ENCODE measurements around the gene NCBP3. TPM values are rescaled to one million over a fixed set of nuclear protein-coding genes. Genes with fewer than 3 reads are reported as not detected.
A peak's percentile ranks its signal among the peaks of the same experiment; 100 is the strongest.
"Not testable (repeated sequence)": the region's sequence is repeated elsewhere in the genome, so short reads cannot be mapped to it uniquely, and the experiment has no call there.

NCBP3 gene
- total and polyA plus RNA-seq, 8 donors, result 13.7 to 34.2 (median 15.4) TPM

DNA sequence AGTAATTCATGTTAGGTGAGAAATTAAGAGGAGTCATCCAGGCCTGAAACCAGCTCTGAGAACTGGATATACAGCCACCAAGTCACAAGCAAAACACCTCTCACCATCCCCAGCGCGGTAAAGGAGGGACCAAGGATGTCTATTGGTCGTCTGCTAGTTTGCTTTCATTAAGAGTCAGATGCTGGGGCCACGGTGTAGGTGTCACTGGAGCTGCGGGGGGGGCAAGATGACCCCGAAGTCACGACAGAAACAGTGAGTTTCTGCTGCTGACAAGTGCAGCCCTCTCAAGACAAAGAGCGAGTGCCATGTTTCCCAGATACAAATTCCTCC lies 790 bp downstream of the NCBP3 start:
- Histone ChIP-seq H3K27me3 (no peaks in the 10 kb centered on the region), H3K36me3 (peaks cover 0 to 10% (median 0%) of the 10 kb centered on the region in 3 donors), H3K4me1 (peaks cover 0 to 12% (median 3%) of the 10 kb centered on the region in 3 donors), H3K4me3 (peak overlapping the region; percentile 57 to 96 (median 92)), H3K27ac (peak overlapping the region; percentile 53 to 73 (median 67)), H3K9me3 (no peaks in the 10 kb centered on the region)
- no peak for FAIRE-seq
- ATAC-seq, result peak in 3 of 4 donors; percentile 0 to 7 (median 1)
- intact Hi-C loops (cut with DNase I), result no loop called here
- WGBS, 2 donors, result 0 to 1% methylated on average over 8 of the region's 8 CpGs
- no peak for DNase-seq
- TF ChIP-seq, protein P1, sequence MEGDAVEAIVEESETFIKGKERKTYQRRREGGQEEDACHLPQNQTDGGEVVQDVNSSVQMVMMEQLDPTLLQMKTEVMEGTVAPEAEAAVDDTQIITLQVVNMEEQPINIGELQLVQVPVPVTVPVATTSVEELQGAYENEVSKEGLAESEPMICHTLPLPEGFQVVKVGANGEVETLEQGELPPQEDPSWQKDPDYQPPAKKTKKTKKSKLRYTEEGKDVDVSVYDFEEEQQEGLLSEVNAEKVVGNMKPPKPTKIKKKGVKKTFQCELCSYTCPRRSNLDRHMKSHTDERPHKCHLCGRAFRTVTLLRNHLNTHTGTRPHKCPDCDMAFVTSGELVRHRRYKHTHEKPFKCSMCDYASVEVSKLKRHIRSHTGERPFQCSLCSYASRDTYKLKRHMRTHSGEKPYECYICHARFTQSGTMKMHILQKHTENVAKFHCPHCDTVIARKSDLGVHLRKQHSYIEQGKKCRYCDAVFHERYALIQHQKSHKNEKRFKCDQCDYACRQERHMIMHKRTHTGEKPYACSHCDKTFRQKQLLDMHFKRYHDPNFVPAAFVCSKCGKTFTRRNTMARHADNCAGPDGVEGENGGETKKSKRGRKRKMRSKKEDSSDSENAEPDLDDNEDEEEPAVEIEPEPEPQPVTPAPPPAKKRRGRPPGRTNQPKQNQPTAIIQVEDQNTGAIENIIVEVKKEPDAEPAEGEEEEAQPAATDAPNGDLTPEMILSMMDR (IDR thresholded peaks at IDR 0.05), result no peak

DNA sequence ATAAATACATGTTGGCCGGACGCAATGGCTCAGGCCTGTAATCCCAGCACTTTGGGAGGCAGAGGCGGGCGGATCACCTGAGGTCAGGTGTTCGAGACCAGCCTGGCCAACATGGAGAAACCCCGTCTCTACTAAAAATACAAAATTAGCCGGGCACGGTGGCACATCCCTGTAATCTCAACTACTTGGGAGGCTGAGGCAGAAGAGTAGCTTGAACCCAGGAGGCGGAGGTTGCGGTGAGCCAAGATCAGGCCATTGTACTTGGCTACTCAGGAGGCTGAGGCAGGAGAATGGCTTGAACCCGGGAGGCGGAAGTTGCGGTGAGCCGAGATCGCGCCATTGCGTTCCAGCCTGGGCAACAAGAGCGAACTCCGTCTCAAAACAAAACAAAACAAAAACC lies 1.5 kb downstream of the NCBP3 start:
- peak overlapping the region in 1 of 4 donors; percentile 90 for H3K4me3 ChIP-seq
- intact Hi-C loops (cut with DNase I); H3K9me3 ChIP-seq; DNase-seq; FAIRE-seq; H3K27ac ChIP-seq; H3K27me3 ChIP-seq; ATAC-seq: not testable (repeated sequence)
- H3K36me3 ChIP-seq, result peaks cover 0 to 12% (median 4%) of the 10 kb centered on the region in 3 donors
- 84 to 91% methylated on average over 19 of the region's 19 CpGs for WGBS, 2 donors
- peaks cover 0 to 12% (median 3%) of the 10 kb centered on the region in 3 donors for H3K4me1 ChIP-seq

DNA sequence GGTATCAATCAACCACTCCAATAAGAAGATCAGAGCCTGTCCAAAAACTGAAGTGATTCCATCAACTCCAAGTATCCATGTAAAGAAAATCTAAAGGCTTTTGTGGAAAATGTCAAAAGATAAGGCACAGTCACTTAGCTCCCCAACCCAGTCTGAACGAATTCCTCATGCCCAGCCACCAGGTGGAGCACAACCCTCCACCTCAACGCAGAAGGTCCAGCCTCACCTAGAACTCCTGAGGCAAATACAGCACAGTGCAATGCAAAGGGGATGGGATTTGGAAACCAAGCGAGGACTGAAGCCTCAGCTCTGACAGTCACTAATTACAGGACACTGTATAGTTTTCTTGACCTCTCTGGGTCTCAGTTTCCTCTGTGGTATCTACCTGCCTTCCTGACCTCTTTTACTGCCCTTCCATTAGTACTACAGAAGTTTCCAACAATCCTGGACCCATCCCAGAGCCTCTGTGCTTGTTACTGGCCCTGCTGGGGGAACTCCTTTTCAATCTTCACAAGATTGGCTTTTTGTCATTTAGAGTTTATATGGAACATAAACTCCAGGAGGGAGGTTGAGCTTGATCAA lies 2.0 kb downstream of the NCBP3 start:
- DNase-seq, result peak in 1 of 6 donors; percentile 59
- 19 to 21% methylated on average over 3 of the region's 3 CpGs for WGBS, 2 donors
- H3K9me3 ChIP-seq, result no peaks in the 10 kb centered on the region
- no peak overlapping the region for H3K4me3 ChIP-seq
- intact Hi-C loops (cut with DNase I), result no loop called here
- TF ChIP-seq, protein P1 (IDR thresholded peaks at IDR 0.05), result peak in 3 of 4 donors; percentile 24 to 51 (median 38)
- no peak overlapping the region for H3K27ac ChIP-seq
- peak in 3 of 4 donors; percentile 43 to 47 (median 43) for ATAC-seq
- no peaks in the 10 kb centered on the region for H3K27me3 ChIP-seq
- peaks cover 0 to 12% (median 3%) of the 10 kb centered on the region in 3 donors for H3K4me1 ChIP-seq
- H3K36me3 ChIP-seq, result peaks cover 0 to 12% (median 4%) of the 10 kb centered on the region in 3 donors
- no peak for FAIRE-seq

DNA sequence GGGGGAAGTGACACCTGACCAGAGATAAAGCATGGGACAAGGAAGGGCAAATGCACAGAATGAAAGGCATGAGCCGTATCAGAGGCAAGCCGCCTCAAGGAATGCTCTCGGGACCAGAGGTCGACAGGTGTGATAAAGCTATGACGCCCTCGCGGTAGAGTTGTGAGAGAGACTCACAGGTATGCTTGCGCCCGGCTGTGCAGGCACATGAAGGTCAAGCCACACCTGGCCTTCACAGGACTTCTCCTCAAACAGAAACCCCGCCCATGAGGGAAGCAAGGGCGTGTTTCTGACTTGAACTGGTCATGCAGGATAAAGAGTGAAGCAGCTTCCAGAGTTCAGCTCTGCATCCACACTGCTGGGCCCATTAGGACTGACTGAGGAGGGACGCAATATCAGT lies 7.8 kb downstream of the NCBP3 start:
- 26 to 29% methylated on average over 12 of the region's 12 CpGs for WGBS, 2 donors
- Histone ChIP-seq H3K4me3 (no peak overlapping the region), H3K36me3 (peaks cover 0 to 18% (median 4%) of the 10 kb centered on the region in 3 donors), H3K27me3 (no peaks in the 10 kb centered on the region), H3K27ac (no peak overlapping the region), H3K4me1 (peaks cover 0 to 8% (median 8%) of the 10 kb centered on the region in 3 donors), H3K9me3 (no peaks in the 10 kb centered on the region)
- peak; percentile 69 to 78 (median 76) for DNase-seq
- no peak for FAIRE-seq
- intact Hi-C loops (cut with DNase I), result no loop called here
- TF ChIP-seq, protein P1 (IDR thresholded peaks at IDR 0.05), result no peak
- peak; percentile 91 to 97 (median 94) for ATAC-seq

DNA sequence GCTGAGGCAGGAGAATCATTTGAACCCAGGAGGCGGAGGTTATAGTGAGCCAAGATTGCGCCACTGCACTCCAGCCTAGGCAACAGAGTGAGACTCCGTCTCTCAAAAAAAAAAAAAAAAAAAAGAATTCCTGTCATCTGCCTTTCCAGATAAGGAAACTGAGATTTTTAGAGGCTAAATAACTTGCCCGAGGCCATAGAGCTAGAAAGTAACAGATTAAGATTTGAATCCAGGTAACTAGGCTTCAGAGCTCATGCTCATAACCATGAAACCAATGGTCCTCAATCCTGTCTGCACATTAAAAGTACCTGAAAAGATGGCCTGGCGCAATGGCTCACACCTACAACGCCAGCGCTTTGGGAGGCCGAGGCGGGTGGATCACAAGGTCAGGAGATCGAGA lies 9.5 kb downstream of the NCBP3 start:
- peaks cover 0 to 16% (median 4%) of the 10 kb centered on the region in 3 donors for H3K36me3 ChIP-seq
- no peak for FAIRE-seq
- H3K4me1 ChIP-seq, result peaks cover 0 to 8% (median 8%) of the 10 kb centered on the region in 3 donors
- H3K27ac ChIP-seq, result no peak overlapping the region
- H3K4me3 ChIP-seq, result no peak overlapping the region
- DNase-seq, result no peak
- no peaks in the 10 kb centered on the region for H3K9me3 ChIP-seq
- no peak for ATAC-seq
- TF ChIP-seq, protein P1 (IDR thresholded peaks at IDR 0.05), result no peak
- H3K27me3 ChIP-seq, result no peaks in the 10 kb centered on the region
- 93 to 96% methylated on average over 10 of the region's 10 CpGs for WGBS, 2 donors
- intact Hi-C loops (cut with DNase I), result no loop called here
